T-cell (primary cell): ENCODE results near the gene MRTFA. TPM values are rescaled to one million over a fixed set of nuclear protein-coding genes. Genes with fewer than 3 reads are reported as not detected.

ENCODE experiments used
- ATAC-seq, 4 experiments: fragments of 200-7000 bp in 3 of 4; fragments of 150-1000 bp in 1 of 4; cut with Tn5 transposase; replicated peaks in 1 of 4; 1 replicate in 3 of 4; 2 replicates in 1 of 4; pipeline ENCODE4 v1.10.0; 2021; ENCODE audit warnings: moderate library complexity in 3 of 4, mild to moderate bottlenecking in 2 of 4, moderate number of reproducible peaks in 1 of 4
- CTCF ChIA-PET, 2 donors: fragments of 300-600 bp; sonication (Branson Sonifier 250); formaldehyde crosslinking; loops; one replicate each; lab custom pipeline; 2022; ENCODE audit warnings: antibody characterized with exemption in 2 of 2; lab: Charles Lee
- POLR2A ChIA-PET, 2 donors: fragments of 300-600 bp; sonication (Branson Sonifier 250); formaldehyde crosslinking; loops; one replicate each; lab custom pipeline; 2022; ENCODE audit warnings: antibody characterized with exemption in 2 of 2; lab: Charles Lee
- DNase-seq, 35 experiments: peaks; one replicate each; pipeline versions ENCODE4 v3.0.0 to v3.0.0-alpha.2; 2013 to 2023
- H3K27ac ChIP-seq: one replicate; pipeline ENCODE4 v1.5.1; 2013; ENCODE audit warnings: low read length
- H3K27me3 ChIP-seq, 2 experiments: replicated peaks in 1 of 2; 1 replicate in 1 of 2; 2 replicates in 1 of 2; pipeline versions ENCODE4 v1.6.1 to v1.7.0; 2013; ENCODE audit warnings: low read length in 1 of 2, mixed read lengths in 1 of 2; ENCODE audit not compliant: control insufficient read depth in 2 of 2, insufficient read depth in 2 of 2; ENCODE audit errors: extremely low read depth in 1 of 2
- H3K36me3 ChIP-seq, 2 donors: 1 replicate in 1 of 2; 2 replicates in 1 of 2; pipeline versions ENCODE4 v1.6.1 to v1.7.0; 2013; ENCODE audit warnings: low read length in 1 of 2; ENCODE audit not compliant: control insufficient read depth in 2 of 2, insufficient read depth in 1 of 2; ENCODE audit errors: extremely low read depth in 1 of 2
- H3K4me1 ChIP-seq, 2 experiments: 1 replicate in 1 of 2; 2 replicates in 1 of 2; pipeline versions ENCODE4 v1.6.1 to v1.7.0; 2013; ENCODE audit warnings: low read length in 2 of 2, mixed read lengths in 1 of 2; ENCODE audit not compliant: insufficient read depth in 2 of 2, control insufficient read depth in 1 of 2; ENCODE audit errors: extremely low read depth in 1 of 2
- H3K4me3 ChIP-seq, 2 donors: 1 replicate in 1 of 2; 2 replicates in 1 of 2; pipeline versions ENCODE4 v1.5.1 to v1.7.0; 2013; ENCODE audit warnings: mild to moderate bottlenecking in 2 of 2, low read length in 1 of 2, moderate library complexity in 1 of 2; ENCODE audit not compliant: control insufficient read depth in 1 of 2; ENCODE audit errors: extremely low read depth in 1 of 2
- H3K9me3 ChIP-seq: 2 replicates; pipeline ENCODE4 v1.7.0; 2013
- H3K27ac Mint-ChIP-seq, 2 donors: one replicate each; pipeline ENCODE4 v1.8.0; 2020 to 2021; ENCODE audit warnings: mild to moderate bottlenecking in 2 of 2, mixed read lengths in 2 of 2
- H3K27me3 Mint-ChIP-seq, 2 donors: one replicate each; pipeline ENCODE4 v1.8.0; 2021 to 2022; ENCODE audit warnings: mixed read lengths in 2 of 2
- H3K36me3 Mint-ChIP-seq: one replicate; pipeline ENCODE4 v1.8.0; 2021; ENCODE audit warnings: mixed read lengths
- H3K4me1 Mint-ChIP-seq, 3 donors: one replicate each; pipeline ENCODE4 v1.8.0; 2020 to 2022; ENCODE audit warnings: mixed read lengths in 3 of 3, mild to moderate bottlenecking in 1 of 3
- H3K4me3 Mint-ChIP-seq, 3 donors: one replicate each; pipeline ENCODE4 v1.8.0; 2020 to 2022; ENCODE audit warnings: mild to moderate bottlenecking in 3 of 3, mixed read lengths in 3 of 3, moderate library complexity in 3 of 3
- H3K9me3 Mint-ChIP-seq, 3 donors: one replicate each; pipeline ENCODE4 v1.8.0; 2020 to 2022; ENCODE audit warnings: mixed read lengths in 3 of 3
- WGBS: methylation state at CpG from one replicate; pipeline ENCODE4 v1.1.5; 2013; ENCODE audit warnings: missing lambda C conversion rate; ENCODE audit not compliant: insufficient coverage; 5-methylcytosine and 5-hydroxymethylcytosine counted together
- total RNA-seq, 35 experiments: library from RNA in 6 of 35; stranded (reverse) in 6 of 35; fragments of 120-200 nt in 1 of 35; gene quantifications; one replicate each; pipeline versions ENCODE4 v1.2.1 to v1.2.4 and lab custom pipeline; 2013 to 2026

The MRTFA gene
- total RNA-seq, 5 donors from 2014 or later (not counting 1 experiment from before 2014, with no cell fraction given) = 81.9 to 118 (median 114) TPM

GRCh38 chr22:40524392-40525249 is 111.9 kb downstream of the MRTFA start:
- Mint-ChIP-seq H3K9me3 (no peaks in the 10 kb centered on the region), H3K27me3 (no peaks in the 10 kb centered on the region), H3K27ac (peak overlapping the region in 1 of 2 donors; percentile 56), H3K36me3 (peaks cover 10% of the 10 kb centered on the region), H3K4me3 (no peak overlapping the region), H3K4me1 (peaks cover 40 to 46% (median 41%) of the 10 kb centered on the region in 3 donors)
- Histone ChIP-seq H3K36me3 (peaks cover 0 to 4% of the 10 kb centered on the region in 2 donors), H3K9me3 (no peaks in the 10 kb centered on the region), H3K27ac (no peak overlapping the region), H3K4me3 (no peak overlapping the region), H3K4me1 (peaks cover 0 to 2% of the 10 kb centered on the region in 2 experiments), H3K27me3 (no peaks in the 10 kb centered on the region)
- WGBS = no CpG with 5 or more reads among the region's 9 CpGs
- ChIA-PET POLR2A (interaction anchor here in 1 of 2 donors (0.6 kb wide), 1 partner anchor 143 kb away, joined by 3 read pairs; no protein-coding TSS in a partner anchor), CTCF (interaction anchor here (0.5 to 4.3 kb wide), 12 partner anchors 9 to 374 kb away, joined by 3 to 41 read pairs (median 4); partner anchors contain the start of gene MRTFA (in 1 of the 2))
- ATAC-seq (no peak), DNase-seq (no peak)

GRCh38 chr22:40522141-40522540 is 114.4 kb downstream of the MRTFA start:
- Histone ChIP-seq H3K27ac (no peak overlapping the region), H3K4me1 (peaks cover 2 to 16% of the 10 kb centered on the region in 2 experiments), H3K36me3 (peaks cover 4 to 6% of the 10 kb centered on the region in 2 donors), H3K27me3 (no peaks in the 10 kb centered on the region), H3K9me3 (no peaks in the 10 kb centered on the region), H3K4me3 (no peak overlapping the region)
- ATAC-seq (no peak), DNase-seq (no peak)
- CTCF ChIA-PET = no interaction called here
- 83% methylated on average over 1 of the region's 2 CpGs for WGBS
- H3K36me3 Mint-ChIP-seq = peaks cover 15% of the 10 kb centered on the region
- H3K27me3 Mint-ChIP-seq = no peaks in the 10 kb centered on the region
- POLR2A ChIA-PET = no interaction called here
- H3K4me3 Mint-ChIP-seq = no peak overlapping the region
- no peaks in the 10 kb centered on the region for H3K9me3 Mint-ChIP-seq
- H3K4me1 Mint-ChIP-seq = peaks cover 50 to 51% (median 51%) of the 10 kb centered on the region in 3 donors
- no peak overlapping the region for H3K27ac Mint-ChIP-seq

GRCh38 chr22:40521046-40521445 is 115.5 kb downstream of the MRTFA start:
- H3K27ac Mint-ChIP-seq = peak overlapping the region; percentile 11 to 73
- POLR2A ChIA-PET = no interaction called here
- Histone ChIP-seq H3K9me3 (no peaks in the 10 kb centered on the region), H3K4me3 (no peak overlapping the region), H3K27me3 (no peaks in the 10 kb centered on the region), H3K27ac (no peak overlapping the region), H3K36me3 (peaks cover 4 to 9% of the 10 kb centered on the region in 2 donors), H3K4me1 (peaks cover 2 to 16% of the 10 kb centered on the region in 2 experiments)
- CTCF ChIA-PET = interaction anchor here in 1 of 2 donors (0.7 to 1.0 kb wide), 5 partner anchors 8 to 125 kb away, joined by 3 to 7 read pairs (median 3); no protein-coding TSS in a partner anchor
- H3K36me3 Mint-ChIP-seq = peaks cover 17% of the 10 kb centered on the region
- ATAC-seq (no peak), DNase-seq (no peak)
- no CpG with 5 or more reads among the region's 1 CpG for WGBS
- peaks cover 39 to 41% (median 41%) of the 10 kb centered on the region in 3 donors for H3K4me1 Mint-ChIP-seq
- H3K9me3 Mint-ChIP-seq = no peaks in the 10 kb centered on the region
- no peaks in the 10 kb centered on the region for H3K27me3 Mint-ChIP-seq
- no peak overlapping the region for H3K4me3 Mint-ChIP-seq

GRCh38 chr22:40520562-40520961 is 116.0 kb downstream of the MRTFA start:
- Histone ChIP-seq H3K27me3 (no peaks in the 10 kb centered on the region), H3K4me3 (no peak overlapping the region), H3K4me1 (peaks cover 2 to 16% of the 10 kb centered on the region in 2 experiments), H3K27ac (no peak overlapping the region), H3K36me3 (peaks cover 4 to 9% of the 10 kb centered on the region in 2 donors), H3K9me3 (no peaks in the 10 kb centered on the region)
- ChIA-PET CTCF (interaction anchor here in 1 of 2 donors (0.7 to 1.0 kb wide), 5 partner anchors 8 to 126 kb away, joined by 3 to 7 read pairs (median 3); no protein-coding TSS in a partner anchor), POLR2A (interaction anchor here in 1 of 2 donors (0.5 kb wide), 1 partner anchor 454 kb away, joined by 5 read pairs; no protein-coding TSS in a partner anchor)
- H3K27ac Mint-ChIP-seq = peak overlapping the region; percentile 69 to 74
- H3K9me3 Mint-ChIP-seq = no peaks in the 10 kb centered on the region
- WGBS = no CpG with 5 or more reads among the region's 2 CpGs
- no peak overlapping the region for H3K4me3 Mint-ChIP-seq
- H3K36me3 Mint-ChIP-seq = peaks cover 18% of the 10 kb centered on the region
- H3K27me3 Mint-ChIP-seq = no peaks in the 10 kb centered on the region
- H3K4me1 Mint-ChIP-seq = peaks cover 35 to 37% (median 37%) of the 10 kb centered on the region in 3 donors
- DNase-seq = no peak
- no peak for ATAC-seq

GRCh38 chr22:40519948-40520331 is 116.6 kb downstream of the MRTFA start:
- ChIA-PET CTCF (interaction anchor here in 1 of 2 donors (0.5 kb wide), 1 partner anchor 298 kb away, joined by 4 read pairs; no protein-coding TSS in a partner anchor), POLR2A (interaction anchor here in 1 of 2 donors (0.6 to 0.7 kb wide), 2 partner anchors 31 to 44 kb away, joined by 3 to 4 read pairs; no protein-coding TSS in a partner anchor)
- ATAC-seq = peak in 2 of 4 experiments; percentile 21 to 38
- no peaks in the 10 kb centered on the region for H3K9me3 ChIP-seq
- Mint-ChIP-seq H3K4me3 (peak overlapping the region in 2 of 3 donors; percentile 7 to 76), H3K27ac (peak overlapping the region; percentile 69 to 74), H3K4me1 (peaks cover 33 to 36% (median 35%) of the 10 kb centered on the region in 3 donors), H3K9me3 (no peaks in the 10 kb centered on the region), H3K36me3 (peaks cover 21% of the 10 kb centered on the region), H3K27me3 (no peaks in the 10 kb centered on the region)
- no peak overlapping the region for H3K4me3 ChIP-seq
- no peak for DNase-seq
- 80% methylated on average over 3 of the region's 3 CpGs for WGBS
- H3K4me1 ChIP-seq = peaks cover 2 to 16% of the 10 kb centered on the region in 2 experiments
- no peaks in the 10 kb centered on the region for H3K27me3 ChIP-seq
- peak overlapping the region; percentile 81 for H3K27ac ChIP-seq
- H3K36me3 ChIP-seq = peaks cover 4 to 9% of the 10 kb centered on the region in 2 donors
